Neural crest cell (in vitro differentiated cells): ENCODE data around the gene ITGAE. TPM values are rescaled to one million over a fixed set of nuclear protein-coding genes. Genes with fewer than 3 reads are reported as not detected.
A peak's percentile ranks its signal among the peaks of the same experiment; 100 is the strongest.

Experiments
- DNase-seq: peaks from one replicate; pipeline ENCODE4 v3.0.0; 2021; ENCODE audit warnings: low read depth, mixed read lengths, low spot score
- H3K27ac Mint-ChIP-seq: one replicate; pipeline ENCODE4 v1.8.0; 2021; ENCODE audit warnings: mild to moderate bottlenecking, mixed read lengths; ENCODE audit not compliant: unreplicated experiment
- H3K27me3 Mint-ChIP-seq: 2 replicates; pipeline ENCODE4 v1.8.0; 2021; ENCODE audit warnings: low read depth, mild to moderate bottlenecking, mixed read lengths
- H3K36me3 Mint-ChIP-seq: 2 replicates; pipeline ENCODE4 v1.8.0; 2021; ENCODE audit warnings: low read depth, mild to moderate bottlenecking, mixed read lengths
- H3K4me1 Mint-ChIP-seq: 2 replicates; pipeline ENCODE4 v1.8.0; 2021; ENCODE audit warnings: mixed read lengths
- H3K4me3 Mint-ChIP-seq: one replicate; pipeline ENCODE4 v1.8.0; 2021; ENCODE audit warnings: mild to moderate bottlenecking, mixed read lengths
- H3K9me3 Mint-ChIP-seq: 2 replicates; pipeline ENCODE4 v1.8.0; 2021; ENCODE audit warnings: mixed read lengths
- total RNA-seq: library from RNA; stranded (reverse); gene quantifications from 2 replicates; pipeline ENCODE4 v1.2.1, GENCODE V29; 2021
- TF ChIP-seq, protein P1 (sequence below): fragments of 200-600 bp; sonication (generic); conservative IDR thresholded peaks from 2 replicates; pipeline ENCODE4 v1.5.0; 2021; ENCODE audit warnings: antibody characterized with exemption, mild to moderate bottlenecking

ITGAE gene
- total RNA-seq, 1 donor from 2014 or later, result 43.1 TPM

DNA sequence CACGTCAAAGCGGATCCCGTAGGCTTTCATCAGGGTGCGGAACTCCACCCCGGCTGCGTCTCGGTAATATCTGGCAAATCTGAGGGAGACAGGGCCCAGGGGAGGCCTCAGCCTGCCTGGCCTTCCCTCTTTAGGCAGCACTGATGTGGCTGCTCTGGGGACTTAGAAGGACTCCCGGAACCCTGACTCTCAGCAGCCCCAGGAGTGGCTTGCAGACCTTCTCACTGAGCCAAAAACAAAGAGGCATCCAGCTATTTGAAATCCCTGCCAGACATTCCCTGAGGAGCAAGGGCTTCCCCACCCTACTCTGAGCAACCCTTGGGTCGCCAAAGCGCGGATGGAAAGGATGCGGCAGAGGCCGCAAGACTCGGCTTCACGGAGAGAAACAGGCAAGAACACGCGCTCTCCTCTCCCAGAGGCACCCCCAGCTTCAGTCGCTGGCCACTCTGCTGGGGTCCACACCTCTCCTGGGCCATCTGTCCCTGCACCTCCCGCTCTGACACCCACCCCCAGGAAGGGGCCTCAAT is 112.9 kb downstream of the ITGAE start:
- no peaks in the 10 kb centered on the region for H3K9me3 Mint-ChIP-seq

DNA sequence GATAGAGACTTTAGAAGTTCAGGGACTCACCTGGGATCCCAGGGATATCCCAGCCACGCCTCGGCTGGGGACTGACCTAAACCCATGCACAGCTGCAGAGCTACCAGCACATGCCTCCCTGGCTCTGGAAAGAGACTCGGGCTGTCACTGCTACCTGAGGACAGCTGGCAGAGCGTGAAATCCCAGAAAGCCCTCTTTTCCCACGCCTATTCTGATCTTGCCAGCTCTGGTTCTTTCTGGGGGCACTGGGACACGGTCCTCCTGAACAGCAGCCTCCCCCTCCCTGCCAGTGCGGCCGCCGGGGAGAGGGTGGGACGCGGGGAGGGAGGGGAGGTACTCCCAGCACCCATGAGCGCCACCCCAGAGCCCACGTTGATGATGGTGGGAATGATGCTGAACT is 115.8 kb downstream of the ITGAE start:
- no peak for DNase-seq
- H3K4me3 Mint-ChIP-seq, result no peak overlapping the region
- no peaks in the 10 kb centered on the region for H3K36me3 Mint-ChIP-seq
- H3K27ac Mint-ChIP-seq, result no peak overlapping the region
- H3K27me3 Mint-ChIP-seq, result peaks cover 5% of the 10 kb centered on the region
- H3K9me3 Mint-ChIP-seq, result no peaks in the 10 kb centered on the region
- TF ChIP-seq, protein P1, sequence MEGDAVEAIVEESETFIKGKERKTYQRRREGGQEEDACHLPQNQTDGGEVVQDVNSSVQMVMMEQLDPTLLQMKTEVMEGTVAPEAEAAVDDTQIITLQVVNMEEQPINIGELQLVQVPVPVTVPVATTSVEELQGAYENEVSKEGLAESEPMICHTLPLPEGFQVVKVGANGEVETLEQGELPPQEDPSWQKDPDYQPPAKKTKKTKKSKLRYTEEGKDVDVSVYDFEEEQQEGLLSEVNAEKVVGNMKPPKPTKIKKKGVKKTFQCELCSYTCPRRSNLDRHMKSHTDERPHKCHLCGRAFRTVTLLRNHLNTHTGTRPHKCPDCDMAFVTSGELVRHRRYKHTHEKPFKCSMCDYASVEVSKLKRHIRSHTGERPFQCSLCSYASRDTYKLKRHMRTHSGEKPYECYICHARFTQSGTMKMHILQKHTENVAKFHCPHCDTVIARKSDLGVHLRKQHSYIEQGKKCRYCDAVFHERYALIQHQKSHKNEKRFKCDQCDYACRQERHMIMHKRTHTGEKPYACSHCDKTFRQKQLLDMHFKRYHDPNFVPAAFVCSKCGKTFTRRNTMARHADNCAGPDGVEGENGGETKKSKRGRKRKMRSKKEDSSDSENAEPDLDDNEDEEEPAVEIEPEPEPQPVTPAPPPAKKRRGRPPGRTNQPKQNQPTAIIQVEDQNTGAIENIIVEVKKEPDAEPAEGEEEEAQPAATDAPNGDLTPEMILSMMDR, result no peak
- H3K4me1 Mint-ChIP-seq, result no peaks in the 10 kb centered on the region

More for the DNA sequence above, 112.9 kb downstream of the ITGAE start:
- no peaks in the 10 kb centered on the region for H3K4me1 Mint-ChIP-seq
- no peaks in the 10 kb centered on the region for H3K36me3 Mint-ChIP-seq
- no peak for DNase-seq
- peaks cover 13% of the 10 kb centered on the region for H3K27me3 Mint-ChIP-seq
- H3K4me3 Mint-ChIP-seq, result peak overlapping the region; percentile 12
- TF ChIP-seq, protein P1, result no peak
- H3K27ac Mint-ChIP-seq, result no peak overlapping the region

DNA sequence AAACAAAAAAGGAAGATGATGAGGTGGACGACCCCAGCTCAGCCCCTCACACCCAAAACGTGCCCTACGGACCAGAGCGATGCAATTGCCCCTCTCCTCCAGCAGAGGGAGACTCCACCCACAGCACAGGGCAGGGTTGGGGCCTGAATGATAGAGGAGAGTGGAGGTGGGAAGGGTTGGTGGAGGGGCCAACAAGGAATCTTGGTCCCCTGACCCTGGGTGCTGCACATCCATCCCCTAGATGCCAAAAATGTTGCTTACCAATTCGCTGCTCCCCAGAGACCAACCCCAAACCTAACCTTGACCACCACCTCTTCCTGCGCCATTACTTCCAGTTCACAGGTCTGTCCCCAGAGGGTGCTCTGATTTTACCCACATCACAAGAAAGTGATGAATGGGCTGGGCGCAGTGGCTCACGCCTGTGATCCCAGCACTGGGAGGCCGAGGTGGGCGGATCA is 117.9 kb downstream of the ITGAE start:
- Mint-ChIP-seq H3K9me3 (no peaks in the 10 kb centered on the region), H3K36me3 (no peaks in the 10 kb centered on the region), H3K4me1 (no peaks in the 10 kb centered on the region), H3K27me3 (peaks cover 2% of the 10 kb centered on the region), H3K4me3 (no peak overlapping the region), H3K27ac (no peak overlapping the region)
- TF ChIP-seq, protein P1, result peak; percentile 77
- DNase-seq, result peak; percentile 45

DNA sequence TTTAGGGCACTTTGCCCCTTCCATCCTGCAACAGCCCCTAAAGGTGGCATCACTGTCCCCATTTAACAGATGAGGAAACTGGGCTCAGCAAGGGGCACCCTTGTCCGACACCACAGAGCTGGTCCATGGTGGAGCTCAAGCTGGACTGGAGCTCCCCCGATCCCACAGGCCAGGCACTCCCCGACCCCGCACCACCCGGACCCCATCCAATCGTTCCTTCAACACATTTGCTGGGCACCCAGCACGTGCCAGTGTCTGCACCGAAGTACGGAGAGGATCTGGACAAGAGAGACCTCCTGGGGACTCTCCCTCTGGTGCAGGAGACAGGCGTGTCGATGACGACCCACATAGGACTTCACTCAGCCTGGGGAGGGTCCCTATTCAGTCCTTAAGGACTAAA is 119.0 kb downstream of the ITGAE start:
- TF ChIP-seq, protein P1, result no peak
- Mint-ChIP-seq H3K36me3 (no peaks in the 10 kb centered on the region), H3K9me3 (no peaks in the 10 kb centered on the region), H3K27ac (no peak overlapping the region), H3K4me3 (no peak overlapping the region), H3K27me3 (peaks cover 2% of the 10 kb centered on the region), H3K4me1 (no peaks in the 10 kb centered on the region)
- DNase-seq, result no peak

DNA sequence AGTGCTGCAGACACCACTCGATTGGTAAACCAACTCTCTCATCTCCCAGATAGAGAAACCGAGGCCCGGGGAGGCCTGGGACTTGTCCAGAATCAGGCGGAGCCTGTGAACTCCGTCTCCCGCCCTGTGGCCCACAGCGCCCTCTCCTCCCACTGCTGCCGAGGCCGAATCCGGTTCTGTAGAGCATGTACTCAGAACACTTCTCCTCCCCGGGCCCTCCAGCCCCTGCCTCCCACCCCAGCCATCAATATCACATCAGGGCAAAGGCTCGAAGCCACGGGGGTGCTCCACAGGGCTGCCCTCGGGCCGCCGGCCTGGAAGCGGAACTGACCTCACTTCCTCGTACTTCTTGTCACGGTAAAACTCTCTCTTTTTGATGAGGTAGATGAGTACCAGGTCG is 119.4 kb downstream of the ITGAE start:
- Mint-ChIP-seq H3K4me1 (no peaks in the 10 kb centered on the region), H3K9me3 (no peaks in the 10 kb centered on the region), H3K27me3 (peaks cover 2% of the 10 kb centered on the region), H3K36me3 (no peaks in the 10 kb centered on the region), H3K27ac (no peak overlapping the region), H3K4me3 (no peak overlapping the region)
- TF ChIP-seq, protein P1, result no peak
- no peak for DNase-seq

DNA sequence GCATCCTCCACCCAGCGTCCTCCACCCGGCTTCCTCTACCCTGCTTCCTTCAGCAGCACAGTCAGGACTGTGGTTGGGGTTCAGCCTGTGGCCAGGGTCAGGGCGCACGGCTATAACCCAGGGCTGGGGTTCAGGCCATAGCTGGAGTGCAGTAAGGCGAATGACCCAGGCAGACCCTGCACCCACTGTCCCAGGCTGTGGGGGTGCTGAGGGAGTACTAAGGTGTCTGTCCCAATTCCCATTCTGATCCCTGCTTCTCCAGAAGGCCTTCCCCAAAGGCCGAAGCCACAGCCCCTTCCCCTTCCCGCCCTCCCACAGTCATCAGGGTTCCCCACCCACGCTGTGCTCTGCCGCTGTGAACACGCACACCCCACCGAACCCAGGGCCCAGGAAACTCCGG is 119.9 kb downstream of the ITGAE start:
- DNase-seq, result no peak
- Mint-ChIP-seq H3K4me3 (no peak overlapping the region), H3K36me3 (no peaks in the 10 kb centered on the region), H3K4me1 (no peaks in the 10 kb centered on the region), H3K27me3 (peaks cover 2% of the 10 kb centered on the region), H3K9me3 (no peaks in the 10 kb centered on the region), H3K27ac (no peak overlapping the region)
- TF ChIP-seq, protein P1, result no peak
